NCI-H748 treated with DMSO at 0.1 percent for 48 hours (cell line): ENCODE measurements around the gene RPA3.

Experiments used
- DNase-seq: peaks from one replicate; lab custom pipeline; 2025; lab: John Stamatoyannopoulos, UW

Gene RPA3

DNA sequence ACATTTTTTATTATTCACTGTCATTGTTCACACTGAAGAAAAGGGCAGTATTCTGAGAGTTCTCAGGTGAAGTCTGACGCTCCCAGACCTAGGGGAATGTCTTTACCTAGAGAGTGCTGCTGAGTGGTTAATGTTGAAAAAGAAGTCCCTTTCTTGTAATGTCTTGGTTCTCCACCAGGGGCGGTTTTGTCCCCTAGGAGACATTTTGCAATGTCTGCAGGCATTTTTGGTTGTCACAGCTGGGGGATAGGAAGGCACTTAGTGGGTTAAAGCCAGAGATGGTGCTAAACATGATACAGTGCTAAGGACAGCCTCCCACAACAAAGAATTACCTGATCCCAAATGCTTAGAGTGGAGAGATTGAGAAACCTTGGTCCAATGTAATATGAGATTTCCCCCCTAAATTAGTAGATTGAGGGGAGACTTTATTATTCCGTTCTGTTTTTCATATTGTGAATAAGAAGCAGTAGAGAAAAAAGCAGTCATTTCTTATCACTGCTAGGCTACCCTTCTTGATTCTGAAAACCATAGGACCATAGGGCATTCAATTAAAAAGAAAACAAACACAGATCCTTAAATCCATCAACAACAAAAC lies 64.7 kb downstream of the RPA3 start:
- no peak for DNase-seq

DNA sequence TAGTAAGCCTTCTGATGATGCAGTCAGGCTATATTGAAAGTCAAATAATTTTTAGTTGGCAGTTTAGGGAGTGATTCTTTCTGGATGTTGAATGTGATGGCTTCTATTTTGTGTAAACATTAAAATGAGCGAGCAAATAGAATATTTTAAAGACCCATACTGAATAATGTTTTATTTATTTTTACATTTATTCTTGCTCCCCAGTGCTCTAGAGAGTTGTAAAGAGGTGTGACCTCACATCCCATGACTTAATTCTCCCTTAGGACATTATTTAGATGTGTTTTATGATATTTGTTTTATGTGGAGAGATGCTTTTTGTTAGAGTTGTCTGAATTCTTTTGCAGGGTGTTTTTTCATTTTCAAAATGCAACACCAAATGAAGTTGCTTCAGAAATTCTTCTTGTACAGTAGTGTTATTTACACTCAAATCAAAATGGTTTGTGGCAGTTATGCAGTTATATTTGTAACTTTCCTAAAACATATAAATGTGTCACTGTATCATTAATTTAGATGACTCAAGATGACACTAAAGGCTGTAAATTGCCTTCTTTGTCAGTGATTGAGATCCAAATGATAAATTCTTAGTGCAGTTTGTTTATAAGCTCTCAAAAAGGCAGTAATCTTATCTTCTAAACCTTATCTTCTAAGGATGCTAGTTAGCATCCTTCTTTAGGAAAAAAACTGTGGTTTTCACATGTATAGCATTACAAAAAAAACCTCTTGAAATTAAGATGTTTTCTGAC lies 65.4 kb downstream of the RPA3 start:
- no peak for DNase-seq

DNA sequence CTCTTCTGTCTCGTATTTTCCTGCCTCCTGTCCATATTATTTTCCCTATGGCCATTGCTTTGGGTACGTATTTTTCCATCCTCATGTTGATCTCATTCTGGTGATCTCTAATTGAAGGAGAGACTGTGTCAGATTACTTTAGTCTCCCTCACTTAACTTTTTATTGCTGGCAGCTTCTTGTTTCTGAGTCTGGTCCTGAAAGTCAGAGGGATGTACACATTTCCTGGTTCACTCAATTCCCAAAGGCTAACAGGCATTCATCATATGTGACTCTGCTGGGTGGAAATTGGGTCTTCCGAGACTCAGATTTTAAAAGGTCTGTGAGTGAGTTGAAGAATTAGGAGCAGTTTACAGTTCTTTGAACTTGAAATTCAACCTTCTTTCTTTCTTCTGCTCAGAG lies 66.9 kb downstream of the RPA3 start:
- DNase-seq: no peak

DNA sequence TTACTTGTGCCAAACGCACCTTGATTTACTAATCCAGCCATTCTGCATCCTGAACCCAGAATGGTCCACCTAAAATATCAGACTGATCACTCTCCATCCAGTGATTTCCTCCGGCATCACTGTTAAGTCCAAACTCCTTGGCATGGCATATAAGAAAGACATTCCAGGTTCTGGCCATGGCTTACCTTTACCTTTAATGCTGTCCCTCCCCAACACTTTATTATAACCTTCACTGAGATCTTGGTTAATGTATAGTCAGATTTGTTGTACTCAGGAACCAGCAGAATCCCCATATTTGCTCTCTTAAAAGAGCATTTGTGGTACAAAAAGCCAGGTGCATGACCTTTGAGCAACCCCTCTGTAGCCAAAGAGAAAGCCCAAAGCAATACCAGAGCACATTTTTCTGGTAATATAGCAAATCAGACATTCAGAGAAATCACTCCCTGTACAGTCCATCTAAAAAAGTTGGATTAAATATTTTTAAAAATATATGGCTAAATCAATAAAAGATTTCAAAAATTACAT lies 67.7 kb downstream of the RPA3 start:
- no peak for DNase-seq

DNA sequence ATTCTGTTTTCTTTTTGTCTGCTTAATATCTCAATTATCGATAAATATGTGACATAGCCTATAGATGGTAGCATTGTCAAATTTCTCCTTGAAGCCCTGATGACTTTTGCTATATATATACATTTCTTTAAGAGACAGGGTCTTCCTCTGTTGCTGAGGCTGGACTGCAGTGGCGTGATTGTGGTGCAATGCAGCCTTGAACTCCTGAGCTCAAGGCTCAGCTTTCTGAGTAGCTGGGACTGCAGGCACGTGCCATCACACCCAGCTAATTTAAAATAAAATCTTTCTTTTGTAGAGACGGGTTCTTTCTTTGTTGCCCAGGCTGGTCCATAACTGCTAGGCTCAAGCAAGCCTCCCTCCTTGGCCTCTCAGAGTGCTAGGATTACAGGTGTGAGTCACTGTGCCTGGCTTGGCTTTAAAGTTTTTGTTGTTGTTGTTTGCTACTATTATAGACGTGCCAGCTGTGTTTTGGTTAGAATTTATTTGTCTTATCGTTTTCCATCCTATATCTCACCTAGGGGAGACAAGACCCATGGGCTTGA lies 70.8 kb downstream of the RPA3 start:
- DNase-seq: no peak

DNA sequence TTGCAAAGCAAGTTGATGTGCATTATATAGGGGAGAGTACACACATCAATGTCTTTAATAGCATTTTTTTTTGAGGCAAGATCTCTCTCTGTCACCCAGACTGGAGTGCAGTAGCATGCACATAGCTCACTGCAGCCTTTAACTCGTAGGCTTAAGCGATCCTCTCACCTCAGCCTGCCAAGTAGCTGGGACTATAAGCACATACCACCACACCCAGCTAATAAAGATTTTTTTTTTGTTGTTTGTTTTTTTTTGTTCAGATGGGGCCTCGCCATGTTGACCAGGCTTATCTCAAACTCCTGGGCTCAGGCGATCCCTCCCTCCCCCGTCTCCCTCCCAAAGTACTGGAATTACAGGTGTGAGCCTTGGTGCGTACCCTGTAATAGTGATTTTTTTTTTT lies 76.3 kb downstream of the RPA3 start:
- no peak for DNase-seq

DNA sequence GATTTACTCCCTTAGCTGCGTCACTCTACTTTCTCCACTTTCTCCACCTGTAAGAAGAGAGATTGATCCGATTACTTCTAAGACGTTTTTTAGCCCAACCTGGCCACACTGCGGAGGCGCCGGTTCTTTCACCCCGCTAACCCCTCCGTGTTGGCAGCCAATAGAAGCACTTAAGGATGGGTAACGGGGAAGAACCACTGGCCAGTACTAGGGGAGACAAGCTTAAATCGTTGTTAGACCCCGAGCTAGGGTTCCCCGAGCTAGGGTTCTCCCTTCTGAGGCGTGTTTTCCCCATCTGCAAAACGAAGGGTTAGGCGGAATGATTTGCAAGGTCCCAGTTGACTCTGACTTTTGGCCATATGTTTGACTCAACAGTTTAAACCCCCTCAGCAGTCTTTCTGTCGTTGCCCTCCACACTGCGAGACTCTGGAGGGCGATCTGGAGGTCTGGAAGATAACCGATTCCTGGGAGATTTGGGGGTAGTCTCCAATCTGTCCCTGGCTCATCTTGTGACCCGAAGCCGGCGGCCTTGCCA lies 77.2 kb downstream of the RPA3 start:
- DNase-seq: no peak

DNA sequence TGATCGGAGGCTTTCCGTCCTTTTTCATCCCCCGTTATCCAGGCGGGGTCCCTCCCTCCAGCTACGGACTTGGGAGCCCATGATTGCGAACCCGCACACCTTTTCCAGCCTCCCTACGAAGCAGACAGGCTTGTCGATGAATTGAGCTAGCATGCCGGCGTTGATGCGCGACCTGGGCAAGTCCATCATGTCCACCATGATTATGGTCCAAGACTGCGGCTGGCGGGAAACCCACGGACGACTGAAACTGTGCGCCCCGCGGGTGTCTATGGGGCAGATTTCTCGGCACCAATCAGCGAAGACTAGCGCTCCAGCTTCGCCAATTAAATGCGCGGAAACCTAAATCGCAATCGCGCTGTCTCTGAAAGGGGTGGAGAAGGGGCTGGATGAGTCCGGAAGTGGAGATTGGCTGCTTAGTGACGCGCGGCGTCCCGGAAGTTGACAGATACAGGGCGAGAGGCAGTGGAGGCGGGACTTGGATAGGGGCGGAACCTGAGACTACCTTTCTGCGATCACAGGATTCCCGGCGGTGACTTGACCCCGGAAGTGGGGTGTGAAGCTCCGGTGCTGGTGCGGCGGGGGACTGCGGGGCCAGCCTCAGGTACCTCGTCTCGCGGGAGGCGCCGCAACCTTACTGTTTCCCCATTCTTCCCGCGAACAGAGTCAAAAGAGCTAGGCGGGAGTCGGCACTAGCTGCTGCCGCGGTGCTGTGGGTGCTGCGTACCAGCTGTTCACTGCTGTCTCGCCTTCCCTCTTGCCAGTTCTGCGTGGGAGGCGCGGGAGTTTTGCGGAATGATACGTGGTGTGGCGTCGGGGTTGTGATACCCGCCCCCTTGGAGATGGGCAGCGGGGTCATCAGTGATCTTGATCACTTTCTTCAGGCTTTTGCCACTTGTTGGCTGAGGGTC lies 77.9 kb downstream of the RPA3 start, which contains the start of gene UMAD1:
Gene UMAD1, plus strand, starts transcription at position 532 of the 908 bp plus-strand sequence. CDS start 32,620 bp downstream, outside the sequence.
- peak; percentile 99 for DNase-seq

DNA sequence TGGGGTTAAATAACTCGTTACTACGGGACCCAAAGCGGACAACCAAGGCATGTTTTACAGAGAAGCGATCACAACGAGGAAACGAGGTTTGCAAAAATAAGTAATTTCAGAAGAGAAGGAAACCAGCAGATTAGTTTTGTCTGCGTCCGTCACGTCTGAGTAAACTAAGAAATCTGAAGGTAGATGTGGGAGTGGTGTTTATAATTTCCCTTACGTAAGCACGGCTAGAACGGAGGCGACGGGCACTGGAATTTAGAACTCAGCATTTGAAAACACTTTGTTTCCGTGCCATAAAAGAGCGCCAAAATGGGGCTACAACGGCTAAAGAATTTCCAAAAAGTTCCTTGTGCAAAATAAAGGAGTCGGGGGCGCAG lies 78.6 kb downstream of the RPA3 start:
- peak; percentile 42 for DNase-seq

DNA sequence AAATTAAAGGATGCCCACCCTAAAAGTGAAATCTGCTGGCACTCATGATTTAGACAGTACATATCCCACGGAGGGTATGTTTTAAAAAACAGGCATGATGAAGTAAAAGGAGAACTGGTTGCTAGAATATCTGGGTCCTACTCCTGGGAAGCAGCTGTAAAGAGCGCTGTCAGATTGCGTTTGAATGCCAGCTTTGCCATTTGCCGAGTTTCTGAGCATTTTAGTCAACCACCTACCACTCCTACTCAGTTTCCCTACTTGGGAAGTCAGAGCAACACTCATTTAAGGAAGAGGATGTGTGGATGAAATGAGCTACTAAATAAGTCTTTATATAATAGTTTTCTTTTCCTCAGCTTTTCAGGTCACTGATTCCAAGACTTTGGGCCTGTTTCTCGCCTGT lies 79.0 kb downstream of the RPA3 start:
- no peak for DNase-seq

DNA sequence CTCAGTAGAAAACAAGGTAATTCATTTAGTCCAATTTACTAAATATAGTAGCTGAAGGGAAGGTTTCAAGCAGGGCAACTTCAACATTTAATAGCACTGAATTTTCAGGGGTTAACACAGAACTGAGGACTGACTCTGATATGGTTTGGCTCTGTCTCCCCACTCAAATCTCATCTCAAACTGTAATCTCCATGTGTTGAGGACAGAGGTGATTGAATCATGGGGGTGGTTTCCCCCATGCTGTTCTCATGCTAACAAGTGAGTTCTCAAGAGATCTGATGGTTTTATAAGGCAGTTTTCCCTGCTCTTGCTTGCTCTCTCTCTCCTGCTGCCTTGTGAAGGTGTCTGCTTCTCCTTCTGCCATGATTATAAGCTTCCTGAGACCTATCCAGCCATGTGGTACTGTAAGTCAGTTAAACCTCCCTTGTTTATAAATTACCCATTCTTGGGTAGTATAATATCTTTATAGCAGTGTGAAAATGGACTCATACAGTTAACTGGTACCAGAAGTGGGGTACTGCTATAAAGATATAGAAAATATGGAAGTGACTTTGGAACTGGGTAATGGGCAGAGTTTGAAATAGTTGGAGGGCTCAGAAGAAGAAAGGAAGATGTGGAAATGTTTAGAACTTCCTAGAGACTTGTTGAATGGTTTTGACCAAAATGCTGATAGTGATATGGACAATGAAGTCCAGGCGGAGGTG lies 87.6 kb downstream of the RPA3 start:
- DNase-seq: no peak

DNA sequence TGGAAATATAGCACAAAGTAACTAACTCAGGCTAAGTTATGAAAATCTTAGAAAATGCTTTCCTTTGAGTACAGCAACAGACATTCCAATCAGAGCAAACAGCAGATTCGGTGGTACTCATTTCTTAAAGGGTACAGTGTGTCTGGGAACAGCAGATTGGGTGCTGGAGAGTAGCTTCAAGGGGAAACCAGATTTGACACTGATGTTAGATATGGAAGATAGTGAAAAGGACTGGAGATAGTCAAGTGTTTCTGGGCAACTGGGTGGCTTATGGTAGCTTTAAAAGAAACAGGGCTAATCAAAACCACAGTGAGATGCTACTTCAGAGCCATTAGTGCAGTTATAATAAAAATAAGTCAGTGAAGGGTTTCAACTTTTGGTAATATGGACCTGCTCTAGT lies 89.9 kb downstream of the RPA3 start:
- DNase-seq: no peak

DNA sequence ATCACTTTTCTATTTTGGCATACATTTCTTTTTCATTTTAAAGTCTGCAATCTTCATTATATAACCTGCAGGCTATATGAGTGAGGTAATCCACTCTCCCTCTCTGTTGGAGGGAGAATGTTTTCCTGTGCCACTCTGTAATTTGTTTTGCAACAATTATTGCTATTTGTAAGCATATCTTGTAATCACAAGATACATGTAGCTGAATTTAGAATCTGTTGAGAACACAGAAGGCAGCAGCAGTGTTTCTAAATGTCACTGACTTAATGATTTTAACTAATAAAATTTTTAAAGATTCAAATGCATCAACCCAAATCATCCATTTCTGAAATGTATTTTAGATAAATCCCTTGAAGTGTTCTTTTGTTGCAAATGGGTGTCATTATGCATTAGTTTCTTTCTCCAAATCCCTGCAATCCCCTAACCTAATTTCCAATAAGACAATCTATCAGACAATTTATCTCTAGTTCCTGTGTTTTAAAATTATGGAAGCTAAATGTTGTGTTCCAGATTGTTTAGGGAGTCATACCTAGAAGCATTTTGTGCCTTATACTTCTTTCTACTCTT lies 97.7 kb downstream of the RPA3 start:
- no peak for DNase-seq

DNA sequence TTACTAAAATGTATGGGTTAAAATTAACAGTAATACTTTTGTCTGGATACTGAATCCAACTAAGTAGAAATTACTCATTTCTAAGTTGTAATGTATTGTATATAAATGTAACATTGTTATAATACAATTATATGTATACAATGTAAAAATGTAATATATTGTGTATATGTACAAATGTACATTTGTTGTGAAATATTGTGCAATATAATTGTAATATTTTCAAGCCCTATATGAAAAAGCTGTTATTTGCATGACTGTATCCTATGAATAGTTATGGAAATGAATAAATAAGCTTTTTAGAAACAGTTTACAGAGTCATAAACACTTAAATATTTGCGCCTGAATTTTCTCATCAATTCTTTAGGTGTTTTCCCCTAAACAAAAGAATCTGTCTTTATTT lies 98.2 kb downstream of the RPA3 start:
- DNase-seq: no peak

DNA sequence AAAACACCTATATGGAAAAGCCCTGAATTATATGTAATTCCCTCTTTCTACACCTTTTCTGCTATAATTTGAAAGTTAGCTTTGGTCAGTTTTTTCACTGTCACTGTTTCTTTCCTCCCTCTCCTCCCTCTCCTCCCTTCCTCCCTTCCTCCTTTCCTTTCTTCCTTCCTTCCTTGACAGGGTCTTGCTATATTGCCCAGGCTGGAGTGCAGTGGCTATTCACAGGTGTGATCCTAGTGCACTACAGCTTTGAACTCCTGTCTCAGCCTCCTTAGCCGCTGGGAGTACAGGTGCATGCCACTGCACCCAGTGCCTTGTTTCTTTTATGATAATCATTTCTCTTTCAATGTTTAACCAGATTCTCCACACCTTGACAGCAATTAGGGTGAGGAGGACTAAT lies 100.0 kb downstream of the RPA3 start:
- no peak for DNase-seq

DNA sequence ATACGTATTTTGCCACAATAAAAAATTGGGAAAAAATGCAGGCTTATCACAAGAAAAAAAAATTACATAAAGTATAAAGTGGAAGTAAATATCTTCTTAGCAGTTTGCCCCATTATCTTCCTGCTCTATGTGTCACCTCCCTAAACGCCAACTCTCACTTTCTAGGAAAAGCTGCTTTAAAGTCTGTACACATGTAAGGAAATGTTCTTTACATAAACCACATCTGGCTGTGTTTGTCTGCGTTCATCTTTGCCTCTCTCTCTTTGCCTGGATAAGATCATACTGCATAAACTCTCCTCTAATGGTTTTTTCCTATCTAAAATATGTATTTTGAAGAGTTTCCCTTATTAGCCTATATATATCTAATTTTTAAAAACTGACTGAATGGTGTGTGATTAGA lies 100.9 kb downstream of the RPA3 start:
- DNase-seq: no peak

DNA sequence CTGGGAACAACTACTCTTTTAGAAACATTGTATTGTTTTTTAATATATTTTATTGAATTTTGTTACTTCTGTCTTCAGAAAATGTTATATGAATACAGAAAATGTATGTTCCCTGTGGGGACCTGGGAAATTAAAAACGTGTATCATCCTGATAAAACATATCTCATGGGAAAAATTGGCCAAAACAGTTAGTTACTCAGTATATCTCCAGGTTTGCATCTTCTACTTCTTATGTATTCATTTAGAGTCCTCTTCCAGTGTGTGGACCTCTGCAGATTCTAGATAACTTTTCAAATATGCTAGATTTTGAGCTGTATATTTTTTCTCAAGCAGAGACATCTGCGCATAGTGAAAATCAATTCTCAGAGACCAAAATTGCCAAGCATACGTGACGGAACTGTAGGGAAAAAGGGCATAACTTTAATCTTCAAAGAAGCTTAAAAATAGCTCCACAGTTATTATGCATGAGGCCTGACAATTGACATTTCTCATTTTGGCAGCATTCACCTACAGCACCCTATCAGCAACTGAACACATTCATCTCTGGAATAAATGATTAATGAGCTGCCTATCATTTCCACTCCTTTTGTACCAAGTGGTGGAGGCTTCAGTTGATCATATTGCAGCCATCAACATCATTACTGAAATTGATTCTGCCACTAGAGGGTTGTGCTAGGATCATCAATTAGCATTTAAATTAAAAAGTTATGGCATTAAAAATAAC lies 104.2 kb downstream of the RPA3 start:
- no peak for DNase-seq

DNA sequence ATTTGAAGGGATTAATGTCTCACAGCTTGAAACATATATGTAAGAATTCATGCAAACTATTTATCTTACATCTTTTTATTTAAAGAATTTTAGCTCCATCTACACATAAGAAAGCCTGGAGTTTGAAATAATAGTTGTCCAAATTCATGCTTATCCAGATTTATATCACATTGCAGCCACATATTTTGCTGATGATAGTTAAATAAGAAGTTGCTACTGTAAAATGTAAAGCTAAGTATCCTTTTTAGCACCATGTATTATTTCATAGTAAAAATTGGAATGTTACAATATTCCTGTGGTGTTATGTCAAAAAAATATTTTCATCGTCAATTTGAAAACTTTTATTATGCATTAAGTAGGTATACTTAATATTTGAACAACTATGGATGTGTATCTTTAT lies 105.2 kb downstream of the RPA3 start:
- DNase-seq: no peak

DNA sequence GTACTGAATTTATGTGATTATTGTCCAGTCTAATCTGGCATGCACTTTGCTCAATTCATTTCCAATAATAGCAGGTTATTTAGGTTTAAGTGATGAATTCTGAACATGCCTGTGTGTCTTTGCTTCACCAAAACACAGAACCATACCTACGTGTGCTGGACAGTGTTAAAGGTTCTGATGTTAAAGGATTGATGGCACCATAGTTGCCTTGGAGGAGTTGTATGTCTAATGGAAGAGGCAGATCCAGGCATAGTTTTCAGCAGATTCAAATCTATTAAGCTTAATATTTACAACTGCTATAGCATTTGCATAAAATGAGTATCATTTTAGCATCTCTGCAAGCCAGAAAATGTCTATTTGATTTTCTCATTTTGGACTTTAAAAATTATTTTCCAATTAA lies 105.9 kb downstream of the RPA3 start:
- no peak for DNase-seq

DNA sequence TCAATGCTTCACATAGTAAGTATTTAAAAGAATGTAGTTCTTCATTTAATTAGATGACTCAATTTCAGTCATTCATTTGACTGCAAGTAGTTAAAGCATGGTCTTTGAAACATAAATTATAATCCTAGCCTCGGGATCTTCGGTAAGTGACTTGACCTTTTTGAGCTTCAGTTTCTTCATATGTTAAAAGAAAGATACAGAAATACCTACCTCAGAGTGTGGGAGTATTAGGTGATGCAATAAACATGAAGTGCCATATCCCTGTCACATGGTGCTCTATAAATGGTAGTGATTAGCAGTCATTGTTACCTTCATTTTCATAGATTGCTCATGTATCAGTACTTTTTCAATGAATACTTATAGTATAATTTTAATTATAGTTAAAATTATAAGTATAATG lies 109.1 kb downstream of the RPA3 start:
- DNase-seq: no peak

DNA sequence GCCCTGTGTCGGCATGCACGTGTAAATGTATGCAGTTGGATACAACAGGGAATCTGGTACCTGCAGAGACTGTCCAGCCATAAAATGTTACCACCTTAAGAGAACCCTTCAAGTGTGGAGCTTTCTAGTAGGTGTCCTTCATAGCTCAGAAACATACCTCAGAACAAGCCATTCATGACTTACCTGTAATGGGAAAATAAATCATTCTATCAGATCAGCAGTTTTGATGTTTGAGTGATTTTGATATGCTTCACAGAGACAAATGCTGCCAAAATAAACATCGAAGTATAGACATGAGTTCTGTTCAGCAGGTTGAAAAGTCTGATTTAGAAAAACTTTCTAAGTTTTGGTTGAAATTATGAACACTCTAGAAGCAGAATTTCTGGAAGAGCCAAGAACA lies 111.4 kb downstream of the RPA3 start:
- DNase-seq: no peak
